ENCODE measurements around the gene KCNIP3. TPM values are rescaled to one million over a fixed set of nuclear protein-coding genes. Genes with fewer than 3 reads are reported as not detected.

KCNIP3 gene
- total and polyA plus RNA-seq, 4 donors: 1.8 to 2.7 (median 2.1) TPM

DNA sequence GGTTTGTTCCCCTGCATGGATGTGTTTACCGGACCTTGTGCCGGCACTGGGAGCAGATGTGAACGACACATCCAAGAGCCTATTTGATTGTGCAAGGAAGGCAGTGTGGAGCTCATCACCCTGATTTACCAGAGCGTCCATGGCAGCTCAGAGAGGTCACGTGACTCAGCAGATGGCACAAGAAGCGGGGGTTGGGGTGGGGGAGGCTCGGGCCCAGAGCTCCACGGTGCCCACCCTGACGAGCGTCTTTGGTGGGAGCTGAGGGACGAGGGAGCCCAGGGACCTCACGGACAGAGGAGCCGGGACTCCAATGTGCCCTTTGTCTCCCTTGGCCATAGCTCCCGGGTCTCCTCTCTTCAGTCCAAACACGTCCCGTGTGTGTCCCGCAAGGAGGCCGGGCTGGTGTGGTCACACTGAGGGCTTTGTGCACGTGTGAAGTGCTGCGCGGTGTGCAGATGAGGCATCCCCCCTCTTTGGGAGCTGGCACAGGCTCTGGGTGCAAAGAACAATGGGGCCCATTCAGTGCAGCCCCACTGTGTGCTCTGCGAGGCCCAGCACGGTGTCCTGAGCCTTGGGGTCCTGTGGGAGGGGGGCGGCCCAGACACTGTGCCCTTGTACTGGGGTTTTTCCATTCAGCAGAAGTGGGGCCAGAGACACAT lies 15.5 kb downstream of the KCNIP3 start:
- Histone ChIP-seq H3K4me3 (no peak overlapping the region), H3K36me3 (ENCODE audit: control insufficient read depth in 4 of 4, insufficient read depth in 4 of 4, low read length in 4 of 4) (no peaks in the 10 kb centered on the region), H3K27me3 (ENCODE audit: control insufficient read depth in 3 of 3, insufficient read depth in 3 of 3, low read length in 2 of 3) (no peaks in the 10 kb centered on the region), H3K9ac (ENCODE audit: insufficient read depth in 1 of 2, low read length in 2 of 2) (no peak overlapping the region), H3K4me1 (ENCODE audit: control insufficient read depth in 5 of 5, insufficient read depth in 5 of 5, low read length in 5 of 5) (no peaks in the 10 kb centered on the region), H3K27ac (ENCODE audit: low read depth in 1 of 2, low read length in 1 of 2) (no peak overlapping the region), H3K9me3 (ENCODE audit: control insufficient read depth in 4 of 4, insufficient read depth in 3 of 4, low read length in 3 of 4) (no peaks in the 10 kb centered on the region)
- 87 to 91% methylated on average over 24 of the region's 24 CpGs for WGBS, 2 donors
- no peak for ATAC-seq (ENCODE audit: insufficient read depth, low FRiP score)
- DNase-seq: no peak
- no peak for TF ChIP-seq CTCF (IDR thresholded peaks at IDR 0.05; ENCODE audit: control extremely low read depth, extremely low read depth)

- Histone ChIP-seq H3K27ac (ENCODE audit: low read depth in 1 of 2, low read length in 1 of 2) (no peak overlapping the region), H3K4me3 (no peak overlapping the region), H3K4me1 (ENCODE audit: control insufficient read depth in 5 of 5, insufficient read depth in 5 of 5, low read length in 5 of 5) (no peaks in the 10 kb centered on the region), H3K9me3 (ENCODE audit: control insufficient read depth in 4 of 4, insufficient read depth in 3 of 4, low read length in 3 of 4) (no peaks in the 10 kb centered on the region), H3K27me3 (ENCODE audit: control insufficient read depth in 3 of 3, insufficient read depth in 3 of 3, low read length in 2 of 3) (no peaks in the 10 kb centered on the region), H3K9ac (ENCODE audit: insufficient read depth in 1 of 2, low read length in 2 of 2) (no peak overlapping the region), H3K36me3 (ENCODE audit: control insufficient read depth in 4 of 4, insufficient read depth in 4 of 4, low read length in 4 of 4) (no peaks in the 10 kb centered on the region)
- TF ChIP-seq CTCF (IDR thresholded peaks at IDR 0.05; ENCODE audit: control extremely low read depth, extremely low read depth): no peak
- ATAC-seq (ENCODE audit: insufficient read depth, low FRiP score) (no peak), DNase-seq (peak in 1 of 3 donors; percentile 39)
- 82 to 92% methylated on average over 16 of the region's 16 CpGs for WGBS, 2 donors
Measured at GRCh38 chr2:95313296-95314131, 16.4 kb downstream of the KCNIP3 start.

GRCh38 chr2:95314598-95314963 lies 17.4 kb downstream of the KCNIP3 start:
- WGBS, 2 donors: 80 to 91% methylated on average over 11 of the region's 11 CpGs
- TF ChIP-seq CTCF (IDR thresholded peaks at IDR 0.05; ENCODE audit: control extremely low read depth, extremely low read depth): no peak
- ATAC-seq (ENCODE audit: insufficient read depth, low FRiP score) (no peak), DNase-seq (no peak)
- H3K9ac ChIP-seq (ENCODE audit: insufficient read depth in 1 of 2, low read length in 2 of 2): no peak overlapping the region
- no peaks in the 10 kb centered on the region for H3K36me3 ChIP-seq (ENCODE audit: control insufficient read depth in 4 of 4, insufficient read depth in 4 of 4, low read length in 4 of 4)
- no peaks in the 10 kb centered on the region for H3K4me1 ChIP-seq (ENCODE audit: control insufficient read depth in 5 of 5, insufficient read depth in 5 of 5, low read length in 5 of 5)
- H3K27ac ChIP-seq (ENCODE audit: low read depth in 1 of 2, low read length in 1 of 2): no peak overlapping the region
- no peak overlapping the region for H3K4me3 ChIP-seq
- H3K27me3 ChIP-seq (ENCODE audit: control insufficient read depth in 3 of 3, insufficient read depth in 3 of 3, low read length in 2 of 3): no peaks in the 10 kb centered on the region
- no peaks in the 10 kb centered on the region for H3K9me3 ChIP-seq (ENCODE audit: control insufficient read depth in 4 of 4, insufficient read depth in 3 of 4, low read length in 3 of 4)
